Ovary (tissue), 9 donors: Measurements from ENCODE around the gene MED22. TPM values are rescaled to one million over a fixed set of nuclear protein-coding genes. Genes with fewer than 3 reads are reported as not detected.
"Not testable (repeated sequence)": the region's sequence is repeated elsewhere in the genome, so short reads cannot be mapped to it uniquely, and the experiment has no call there.

Source experiments
- DNase-seq, 5 donors: peaks; one replicate each; pipeline ENCODE4 v3.0.0-alpha.2; 2019 to 2020
- H3K27ac ChIP-seq, 2 donors: fragments of 200-600 bp; one replicate each; pipeline versions ENCODE4 v1.5.1 to v1.8.0; 2019 to 2022
- H3K27me3 ChIP-seq: fragments of 200-600 bp; one replicate; pipeline ENCODE4 v1.8.0; 2022
- H3K36me3 ChIP-seq: fragments of 200-600 bp; sonication (generic); one replicate; pipeline ENCODE4 v1.5.1; 2019
- H3K4me1 ChIP-seq: one replicate; pipeline ENCODE4 v1.8.1; 2013; ENCODE audit warnings: mild to moderate bottlenecking, moderate library complexity; ENCODE audit not compliant: insufficient read depth
- H3K4me3 ChIP-seq: fragments of 200-600 bp; sonication (generic); one replicate; pipeline ENCODE4 v1.5.1; 2017
- H3K9me3 ChIP-seq, 2 donors: fragments of 200-600 bp in 1 of 2; sonication (generic) in 1 of 2; one replicate each; pipeline versions ENCODE4 v1.5.1 to v1.8.1; 2013 to 2019; ENCODE audit warnings: mild to moderate bottlenecking in 1 of 2, moderate library complexity in 1 of 2
- CTCF ChIP-seq, 3 donors: fragments of 450-650 bp in 2 of 3; fragments of 200-600 bp in 1 of 3; IDR thresholded peaks; one replicate each; pipeline versions ENCODE4 v1.5.1 to v1.8.0; 2016 to 2022; ENCODE audit warnings: antibody characterized with exemption in 3 of 3, mild to moderate bottlenecking in 1 of 3
- EP300 ChIP-seq: sonication (generic); formaldehyde crosslinking; IDR thresholded peaks from one replicate; pipeline ENCODE4 v1.6.1; 2017; ENCODE audit warnings: antibody characterized with exemption
- POLR2A ChIP-seq: fragments of 450-650 bp; IDR thresholded peaks from one replicate; pipeline ENCODE4 v1.6.1; 2017; ENCODE audit warnings: antibody characterized with exemption, mild to moderate bottlenecking, moderate library complexity
- WGBS, 3 donors: extraction: QIAGEN DNeasy Blood & Tissue Kit in 1 of 3; methylation state at CpG; one replicate each; pipeline versions ENCODE4 v1.1.5 to v1.1.7; 2013 to 2017; 5-methylcytosine and 5-hydroxymethylcytosine counted together
- intact Hi-C, 4 donors: fragments of 100-400 bp; cut with DNase I; formaldehyde crosslinking; loops; one replicate each; pipeline versions ENCODE4 v1.11.0 to v1.15.1; 2022 to 2023
- polyA plus RNA-seq, 2 donors: library from polyadenylated mRNA; stranded (reverse); fragments of 200-250 nt in 1 of 2; fragments of 350-450 nt in 1 of 2; fragmentation: Illumina TruSeq in 1 of 2; extraction: RNeasy Lipid Tissue Mini Kit (QIAGEN cat#74804) in 1 of 2; gene quantifications; one replicate each; pipeline ENCODE4 v1.2.3, GENCODE V29; 2013 to 2014
- total RNA-seq, 7 donors: library from RNA; depleted of rRNA in 2 of 7; stranded (reverse); fragments of >200 nt in 2 of 7; fragmentation: NEBNext Ultra II Directional in 3 of 7; extraction: Animal tissue kit (Norgen Biotek cat#: 25700) in 3 of 7; gene quantifications; one replicate each; pipeline versions ENCODE4 v1.1.0 to v1.2.4, GENCODE V29; 2016 to 2023
- donor health status: DM: no; HTN: no; CAD: no; lungs with moderate emphysema.
- donor health status: DM: no; HTN: no; CAD: no.
- donor health status: Bipolar disorder and iron deficiency.
- donor health status: DM: yes; HTN: yes; CAD: no.
- donor health status: DM: no; HTN: no; CAD: no.
- donor health status: DM: yes; HTN: yes; CAD: no.

Gene MED22
- total and polyA plus RNA-seq, 9 donors = 8.3 to 43.8 (median 27.3) TPM

GRCh38 chr9:133331641-133332380, 16.1 kb downstream of the MED22 start:
- DNase-seq = peak in 2 of 5 donors; percentile 19 to 34
- intact Hi-C loops = loop anchor here in 2 of 4 donors (5.0 kb wide), 2 partner anchors 145 to 150 kb away; no protein-coding TSS in a partner anchor
- Histone ChIP-seq H3K9me3 (no peaks in the 10 kb centered on the region), H3K36me3 (no peaks in the 10 kb centered on the region), H3K27me3 (no peaks in the 10 kb centered on the region), H3K4me1 (peaks cover 5% of the 10 kb centered on the region), H3K27ac (no peak overlapping the region), H3K4me3 (no peak overlapping the region)
- TF ChIP-seq POLR2A (no peak), EP300 (no peak), CTCF (IDR thresholded peaks at IDR 0.05) (no peak)
- 92 to 94% (median 92%) methylated on average over 57 of the region's 57 CpGs for WGBS, 3 donors

GRCh38 chr9:133331221-133331620, 16.7 kb downstream of the MED22 start:
- DNase-seq = peak in 2 of 5 donors; percentile 20 to 33
- Histone ChIP-seq H3K27ac (no peak overlapping the region), H3K27me3 (no peaks in the 10 kb centered on the region), H3K9me3 (no peaks in the 10 kb centered on the region), H3K4me3 (no peak overlapping the region), H3K36me3 (no peaks in the 10 kb centered on the region), H3K4me1 (peaks cover 3% of the 10 kb centered on the region)
- TF ChIP-seq EP300 (no peak), POLR2A (no peak), CTCF (IDR thresholded peaks at IDR 0.05) (no peak)
- intact Hi-C loops = loop anchor here in 2 of 4 donors (5.0 kb wide), 2 partner anchors 144 to 149 kb away; no protein-coding TSS in a partner anchor
- 70 to 84% (median 78%) methylated on average over 19 of the region's 19 CpGs for WGBS, 3 donors

- not testable (repeated sequence) for H3K4me3 ChIP-seq, H3K4me1 ChIP-seq, H3K27me3 ChIP-seq, H3K9me3 ChIP-seq, H3K36me3 ChIP-seq, H3K27ac ChIP-seq
- TF ChIP-seq CTCF (IDR thresholded peaks at IDR 0.05) = peak; percentile 21 to 58 (median 46)
- 49 to 55% (median 52%) methylated on average over 21 of the region's 21 CpGs for WGBS, 3 donors
- intact Hi-C loops = loop anchor here (5.0 to 10.0 kb wide), 3 partner anchors 142 to 147 kb away; no protein-coding TSS in a partner anchor
- DNase-seq = peak in 3 of 5 donors; percentile 47 to 66 (median 57)
These were observed 18.4 kb downstream of the MED22 start for GRCh38 chr9:133329306-133330156.

- Histone ChIP-seq H3K9me3 (no peaks in the 10 kb centered on the region), H3K4me1 (no peaks in the 10 kb centered on the region), H3K4me3 (no peak overlapping the region), H3K27ac (no peak overlapping the region), H3K27me3 (no peaks in the 10 kb centered on the region), H3K36me3 (no peaks in the 10 kb centered on the region)
- peak in 1 of 5 donors; percentile 22 for DNase-seq
- TF ChIP-seq CTCF (IDR thresholded peaks at IDR 0.05) = no peak
- intact Hi-C loops = loop anchor here in 2 of 4 donors (5.0 to 10.0 kb wide), 2 partner anchors 141 to 143 kb away; no protein-coding TSS in a partner anchor
- WGBS, 3 donors = 86 to 88% (median 88%) methylated on average over 10 of the region's 10 CpGs
These were observed 20.0 kb downstream of the MED22 start for GRCh38 chr9:133327834-133328484.

GRCh38 chr9:133327021-133327420, 20.9 kb downstream of the MED22 start:
- 83 to 89% (median 84%) methylated on average over 6 of the region's 6 CpGs for WGBS, 3 donors
- H3K27ac ChIP-seq, H3K9me3 ChIP-seq, H3K4me1 ChIP-seq, H3K4me3 ChIP-seq, H3K27me3 ChIP-seq, DNase-seq, H3K36me3 ChIP-seq: not testable (repeated sequence)
- intact Hi-C loops = loop anchor here in 2 of 4 donors (5.0 to 10.0 kb wide), 2 partner anchors 140 to 142 kb away; no protein-coding TSS in a partner anchor
